ENCODE results near the gene MAML2. TPM values are rescaled to one million over a fixed set of nuclear protein-coding genes. Genes with fewer than 3 reads are reported as not detected.

The MAML2 gene
- total and polyA plus RNA-seq, 2 of the 13 experiments (the other 11 are each of a cell fraction or from before 2014, with no cell fraction given), result 2.3 to 25.9 TPM

DNA sequence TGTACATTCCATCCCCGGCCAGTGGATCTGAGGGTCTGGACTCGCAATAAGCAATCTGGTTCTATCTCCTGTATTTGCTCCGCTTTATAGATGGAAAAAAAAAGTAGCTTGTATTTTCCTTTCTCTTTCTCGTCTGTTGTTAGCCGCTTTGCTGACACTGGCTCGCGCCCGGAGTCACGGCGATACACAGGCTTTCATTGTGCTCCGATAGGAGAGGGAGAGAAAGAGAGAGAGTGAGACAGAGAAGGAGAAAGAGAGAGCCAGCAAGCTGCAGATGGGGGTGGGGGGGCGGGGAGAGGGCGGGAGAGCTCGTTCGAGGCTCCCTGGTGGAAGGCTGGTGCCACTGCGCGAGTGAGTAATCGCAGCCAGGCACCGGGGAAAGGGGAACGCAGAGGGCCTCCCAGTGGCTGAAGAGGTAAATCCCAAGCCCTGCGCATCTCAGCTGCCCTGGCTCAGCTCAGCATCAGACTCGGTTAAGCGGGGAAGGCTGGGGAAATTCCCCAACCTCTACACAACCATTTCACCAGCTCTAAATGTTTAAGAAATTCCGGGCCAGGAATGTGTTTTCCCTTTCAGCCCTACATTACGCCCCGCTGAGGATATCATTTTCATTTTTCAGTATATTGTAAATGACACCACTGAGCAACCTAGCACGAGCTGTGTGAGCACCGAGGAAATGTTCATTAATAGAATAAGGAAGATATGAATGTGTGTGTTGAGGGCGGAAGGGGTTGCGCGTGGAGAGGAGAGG, at the start of gene MAML2 (continued):
- TF ChIP-seq, protein P1, sequence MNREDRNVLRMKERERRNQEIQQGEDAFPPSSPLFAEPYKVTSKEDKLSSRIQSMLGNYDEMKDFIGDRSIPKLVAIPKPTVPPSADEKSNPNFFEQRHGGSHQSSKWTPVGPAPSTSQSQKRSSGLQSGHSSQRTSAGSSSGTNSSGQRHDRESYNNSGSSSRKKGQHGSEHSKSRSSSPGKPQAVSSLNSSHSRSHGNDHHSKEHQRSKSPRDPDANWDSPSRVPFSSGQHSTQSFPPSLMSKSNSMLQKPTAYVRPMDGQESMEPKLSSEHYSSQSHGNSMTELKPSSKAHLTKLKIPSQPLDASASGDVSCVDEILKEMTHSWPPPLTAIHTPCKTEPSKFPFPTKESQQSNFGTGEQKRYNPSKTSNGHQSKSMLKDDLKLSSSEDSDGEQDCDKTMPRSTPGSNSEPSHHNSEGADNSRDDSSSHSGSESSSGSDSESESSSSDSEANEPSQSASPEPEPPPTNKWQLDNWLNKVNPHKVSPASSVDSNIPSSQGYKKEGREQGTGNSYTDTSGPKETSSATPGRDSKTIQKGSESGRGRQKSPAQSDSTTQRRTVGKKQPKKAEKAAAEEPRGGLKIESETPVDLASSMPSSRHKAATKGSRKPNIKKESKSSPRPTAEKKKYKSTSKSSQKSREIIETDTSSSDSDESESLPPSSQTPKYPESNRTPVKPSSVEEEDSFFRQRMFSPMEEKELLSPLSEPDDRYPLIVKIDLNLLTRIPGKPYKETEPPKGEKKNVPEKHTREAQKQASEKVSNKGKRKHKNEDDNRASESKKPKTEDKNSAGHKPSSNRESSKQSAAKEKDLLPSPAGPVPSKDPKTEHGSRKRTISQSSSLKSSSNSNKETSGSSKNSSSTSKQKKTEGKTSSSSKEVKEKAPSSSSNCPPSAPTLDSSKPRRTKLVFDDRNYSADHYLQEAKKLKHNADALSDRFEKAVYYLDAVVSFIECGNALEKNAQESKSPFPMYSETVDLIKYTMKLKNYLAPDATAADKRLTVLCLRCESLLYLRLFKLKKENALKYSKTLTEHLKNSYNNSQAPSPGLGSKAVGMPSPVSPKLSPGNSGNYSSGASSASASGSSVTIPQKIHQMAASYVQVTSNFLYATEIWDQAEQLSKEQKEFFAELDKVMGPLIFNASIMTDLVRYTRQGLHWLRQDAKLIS (CRISPR knock-in tag; IDR thresholded peaks at IDR 0.05), result no peak
- no peak for TF ChIP-seq NKX3-1 (CRISPR knock-in tag; IDR thresholded peaks at IDR 0.05)
- TF ChIP-seq ZKSCAN8 (CRISPR knock-in tag; IDR thresholded peaks at IDR 0.05; ENCODE audit: borderline replicate concordance), result 0 out of 2 replicates have a peak, but pooled peaks have one; percentile 7
- no peak for TF ChIP-seq TBX3 (IDR thresholded peaks at IDR 0.05; ENCODE audit: borderline replicate concordance)

DNA sequence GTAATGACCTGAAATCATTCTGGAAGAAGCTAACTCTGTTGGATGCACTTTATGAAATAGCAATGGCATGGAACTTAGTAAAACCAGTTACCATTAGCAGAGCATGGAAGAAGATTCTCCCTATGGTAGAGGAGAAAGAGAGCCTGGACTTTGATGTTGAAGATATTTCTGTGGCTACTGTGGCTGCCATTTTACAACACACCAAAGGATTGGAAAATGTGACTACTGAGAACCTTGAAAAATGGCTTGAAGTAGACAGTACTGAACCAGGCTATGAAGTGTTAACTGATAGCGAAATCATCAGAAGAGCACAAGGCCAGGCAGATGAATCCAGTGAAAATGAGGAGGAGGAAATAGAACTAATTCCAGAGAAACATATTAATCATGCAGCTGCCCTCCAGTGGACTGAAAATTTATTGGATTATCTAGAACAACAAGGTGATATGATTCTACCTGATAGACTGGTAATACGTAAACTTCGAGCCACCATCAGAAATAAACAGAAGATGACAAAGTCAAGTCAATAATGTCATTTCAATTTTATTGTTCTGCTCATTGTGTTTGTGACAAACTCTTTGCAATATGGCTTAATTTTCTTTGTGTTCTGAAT, 48.8 kb upstream of the MAML2 start:
- BruUV-seq (replicated peaks), result no TSS peak
- in situ Hi-C loops (cut with HindIII; ENCODE audit: extremely low pct_ligation_motif_present, low pct_unique_long_range_greater_than_20kb) (loop anchor here (10.0 kb wide), 1 partner anchor 557 kb away; no protein-coding TSS in a partner anchor), intact Hi-C loops (cut with micrococcal nuclease; ENCODE audit: unreplicated experiment) (loop anchor here (2.0 kb wide), 1 partner anchor 337 kb away; no protein-coding TSS in a partner anchor)
- DNase-seq (ENCODE audit: low spot score) (no peak), ATAC-seq (no peak), FAIRE-seq (no peak)
- 0 out of 2 replicates have a peak overlapping the region, but pooled peaks have one; percentile 13 for H3K4me2 ChIP-seq (ENCODE audit: low read depth, low read length)
- WGBS (ENCODE audit: low lambda C conversion rate), result 98% methylated on average over 3 of the region's 3 CpGs
- ChIA-PET CTCF (ENCODE audit: low intra/inter-chr PET ratio, low total read pairs) (no interaction called here), POLR2A (no interaction called here)
- H3K27ac ChIP-seq (ENCODE audit: extremely low read length, insufficient read depth, low read length), result no peak overlapping the region
- H3K4me1 ChIP-seq (ENCODE audit: insufficient read depth, low read length), result peaks cover 43% of the 10 kb centered on the region
- no peak overlapping the region for H3K9ac ChIP-seq (ENCODE audit: insufficient read depth, low read depth, low read length)
- peaks cover 11% of the 10 kb centered on the region; the same call in 1 of the 2 replicates for H3K9me3 ChIP-seq (ENCODE audit: low read length)
- H2AFZ ChIP-seq (ENCODE audit: low read length), result no peak overlapping the region
- H3K79me2 ChIP-seq (ENCODE audit: insufficient read depth, low read length), result peaks cover 36% of the 10 kb centered on the region
- no peaks in the 10 kb centered on the region for H3K36me3 ChIP-seq (replicated peaks in 1 of 2; ENCODE audit: control insufficient read depth in 1 of 2, insufficient read depth in 2 of 2, low read length in 2 of 2)
- H4K20me1 ChIP-seq (ENCODE audit: insufficient read depth, low read length), result no peaks in the 10 kb centered on the region
- no peak overlapping the region for H3K4me3 ChIP-seq (replicated peaks in 1 of 3; ENCODE audit: insufficient read depth in 1 of 3, low read depth in 2 of 3, low read length in 3 of 3)
- no peaks in the 10 kb centered on the region for H3K27me3 ChIP-seq (ENCODE audit: control insufficient read depth in 1 of 2, insufficient read depth in 2 of 2, low read length in 2 of 2)
- TF ChIP-seq ZNF331 (CRISPR knock-in tag; IDR thresholded peaks at IDR 0.05) (no peak), MAFG (CRISPR knock-in tag; IDR thresholded peaks at IDR 0.05) (no peak), SAFB2 (CRISPR knock-in tag; IDR thresholded peaks at IDR 0.05; ENCODE audit: borderline replicate concordance, low read depth) (peak; percentile 70; the same call in 1 of the 2 replicates), RBAK (CRISPR knock-in tag; IDR thresholded peaks at IDR 0.05) (no peak), TCF7 (IDR thresholded peaks at IDR 0.05; ENCODE audit: low read depth) (no peak), ERF (CRISPR knock-in tag; IDR thresholded peaks at IDR 0.05) (no peak), IKZF4 (CRISPR knock-in tag; IDR thresholded peaks at IDR 0.05; ENCODE audit: borderline replicate concordance, low read depth, not compliant biosample characterization) (no peak), ZNF589 (CRISPR knock-in tag; conservative IDR thresholded peaks at IDR 0.05) (no peak), DPF2 (CRISPR knock-in tag; IDR thresholded peaks at IDR 0.05; ENCODE audit: borderline replicate concordance, low read depth) (no peak), ZNF644 (CRISPR knock-in tag; IDR thresholded peaks at IDR 0.05; ENCODE audit: low read depth) (0 out of 2 replicates have a peak, but pooled peaks have one; percentile 10), GPN1 (CRISPR knock-in tag; IDR thresholded peaks at IDR 0.05; ENCODE audit: borderline replicate concordance) (no peak), ZEB1 (IDR thresholded peaks at IDR 0.05; ENCODE audit: insufficient replicate concordance, low read depth) (no peak), ZNF20 (CRISPR knock-in tag; IDR thresholded peaks at IDR 0.05) (no peak)
- TF ChIP-seq, protein P2, sequence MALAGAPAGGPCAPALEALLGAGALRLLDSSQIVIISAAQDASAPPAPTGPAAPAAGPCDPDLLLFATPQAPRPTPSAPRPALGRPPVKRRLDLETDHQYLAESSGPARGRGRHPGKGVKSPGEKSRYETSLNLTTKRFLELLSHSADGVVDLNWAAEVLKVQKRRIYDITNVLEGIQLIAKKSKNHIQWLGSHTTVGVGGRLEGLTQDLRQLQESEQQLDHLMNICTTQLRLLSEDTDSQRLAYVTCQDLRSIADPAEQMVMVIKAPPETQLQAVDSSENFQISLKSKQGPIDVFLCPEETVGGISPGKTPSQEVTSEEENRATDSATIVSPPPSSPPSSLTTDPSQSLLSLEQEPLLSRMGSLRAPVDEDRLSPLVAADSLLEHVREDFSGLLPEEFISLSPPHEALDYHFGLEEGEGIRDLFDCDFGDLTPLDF (CRISPR knock-in tag; IDR thresholded peaks at IDR 0.05), result no peak
